Mesenchymal stem cell (in vitro differentiated cells and primary cell): ENCODE measurements around the gene IZUMO3.

Experiments
- DNase-seq: peaks from one replicate; pipeline ENCODE4 v3.0.0-alpha.2; 2013
- H2AFZ ChIP-seq: one replicate; pipeline ENCODE4 v1.6.1; 2013; ENCODE audit warnings: low read depth, mild to moderate bottlenecking, control low read depth, inconsistent platforms, low read length, moderate library complexity
- H2AK5ac ChIP-seq: 2 replicates; pipeline ENCODE4 v1.6.1; 2013; ENCODE audit warnings: low read length, moderate library complexity, mild to moderate bottlenecking, inconsistent platforms; ENCODE audit not compliant: severe bottlenecking
- H2BK120ac ChIP-seq: one replicate; pipeline ENCODE4 v1.6.1; 2013; ENCODE audit warnings: low read depth, mild to moderate bottlenecking, inconsistent platforms, low read length, moderate library complexity
- H2BK12ac ChIP-seq, 2 experiments: one replicate each; pipeline ENCODE4 v1.6.1; 2013; ENCODE audit warnings: inconsistent platforms in 2 of 2, low read length in 2 of 2, mild to moderate bottlenecking in 2 of 2, moderate library complexity in 2 of 2, control low read depth in 1 of 2
- H2BK15ac ChIP-seq: one replicate; pipeline ENCODE4 v1.6.1; 2013; ENCODE audit warnings: mild to moderate bottlenecking, low read depth, inconsistent platforms; ENCODE audit not compliant: poor library complexity, severe bottlenecking
- H2BK5ac ChIP-seq: 2 replicates; pipeline ENCODE4 v1.6.1; 2013; ENCODE audit warnings: low read depth, mild to moderate bottlenecking, low read length, control low read depth, inconsistent platforms; ENCODE audit not compliant: poor library complexity, severe bottlenecking
- H3K14ac ChIP-seq, 2 experiments: one replicate each; pipeline ENCODE4 v1.6.1; 2013; ENCODE audit warnings: inconsistent platforms in 2 of 2, low read length in 2 of 2, control low read depth in 1 of 2, mild to moderate bottlenecking in 1 of 2, moderate library complexity in 1 of 2
- H3K18ac ChIP-seq, 2 experiments: one replicate each; pipeline ENCODE4 v1.6.1; 2013; ENCODE audit warnings: inconsistent platforms in 2 of 2, low read length in 2 of 2, control low read depth in 1 of 2, low read depth in 1 of 2, mild to moderate bottlenecking in 1 of 2
- H3K23ac ChIP-seq, 2 experiments: one replicate each; pipeline ENCODE4 v1.6.1; 2013; ENCODE audit warnings: inconsistent platforms in 2 of 2, low read length in 2 of 2, mild to moderate bottlenecking in 2 of 2, moderate library complexity in 2 of 2, control low read depth in 1 of 2
- H3K27ac ChIP-seq: 2 replicates; pipeline ENCODE4 v1.5.1; 2013; ENCODE audit warnings: mild to moderate bottlenecking, moderate library complexity, low read length, control low read depth, inconsistent platforms; ENCODE audit not compliant: poor library complexity, severe bottlenecking
- H3K27me3 ChIP-seq, 2 experiments: 2 replicates each; pipeline versions ENCODE4 v1.6.1 to v1.7.0; 2013; ENCODE audit warnings: low read length in 2 of 2, mild to moderate bottlenecking in 2 of 2, moderate library complexity in 2 of 2, control low read depth in 1 of 2, inconsistent platforms in 1 of 2; ENCODE audit not compliant: control insufficient read depth in 1 of 2, insufficient read depth in 1 of 2
- H3K36me3 ChIP-seq, 2 experiments: 2 replicates each; pipeline versions ENCODE4 v1.6.1 to v1.7.0; 2013; ENCODE audit warnings: low read length in 2 of 2, control low read depth in 1 of 2, inconsistent platforms in 1 of 2, low read depth in 1 of 2, mild to moderate bottlenecking in 1 of 2; ENCODE audit not compliant: insufficient read depth in 2 of 2, control insufficient read depth in 1 of 2
- H3K4ac ChIP-seq, 2 experiments: one replicate each; pipeline ENCODE4 v1.6.1; 2013; ENCODE audit warnings: inconsistent platforms in 2 of 2, low read length in 2 of 2, mild to moderate bottlenecking in 2 of 2, moderate library complexity in 2 of 2, control low read depth in 1 of 2, low read depth in 1 of 2
- H3K4me1 ChIP-seq: 2 replicates; pipeline ENCODE4 v1.6.1; 2013; ENCODE audit warnings: low read depth, low read length, control low read depth; ENCODE audit not compliant: control insufficient read depth, insufficient read depth
- H3K4me2 ChIP-seq: 2 replicates; pipeline ENCODE4 v1.6.1; 2013; ENCODE audit warnings: low read length, mild to moderate bottlenecking, inconsistent platforms; ENCODE audit not compliant: poor library complexity, severe bottlenecking
- H3K4me3 ChIP-seq, 2 experiments: 2 replicates each; pipeline versions ENCODE4 v1.5.1 to v1.7.0; 2013; ENCODE audit warnings: low read length in 2 of 2, mild to moderate bottlenecking in 2 of 2, control low read depth in 1 of 2, low read depth in 1 of 2; ENCODE audit not compliant: insufficient read depth in 1 of 2
- H3K79me1 ChIP-seq: replicated peaks from 2 replicates; pipeline ENCODE4 v1.6.1; 2013; ENCODE audit warnings: mild to moderate bottlenecking, control low read depth, low read length, inconsistent platforms; ENCODE audit not compliant: poor library complexity, severe bottlenecking
- H3K9ac ChIP-seq: 2 replicates; pipeline ENCODE4 v1.7.0; 2013; ENCODE audit warnings: mild to moderate bottlenecking, low read length, moderate library complexity
- H3K9me3 ChIP-seq: 2 replicates; pipeline ENCODE4 v1.7.0; 2013; ENCODE audit warnings: mild to moderate bottlenecking, low read length; ENCODE audit not compliant: control insufficient read depth
- H4K8ac ChIP-seq: one replicate; pipeline ENCODE4 v1.6.1; 2013; ENCODE audit warnings: inconsistent platforms, mild to moderate bottlenecking, low read length, moderate library complexity
- H4K91ac ChIP-seq: one replicate; pipeline ENCODE4 v1.6.1; 2013; ENCODE audit warnings: mild to moderate bottlenecking, low read length, inconsistent platforms
- WGBS: methylation state at CpG from one replicate; pipeline ENCODE4 v1.1.7; 2013; ENCODE audit warnings: mixed read lengths; 5-methylcytosine and 5-hydroxymethylcytosine counted together

Gene IZUMO3

DNA sequence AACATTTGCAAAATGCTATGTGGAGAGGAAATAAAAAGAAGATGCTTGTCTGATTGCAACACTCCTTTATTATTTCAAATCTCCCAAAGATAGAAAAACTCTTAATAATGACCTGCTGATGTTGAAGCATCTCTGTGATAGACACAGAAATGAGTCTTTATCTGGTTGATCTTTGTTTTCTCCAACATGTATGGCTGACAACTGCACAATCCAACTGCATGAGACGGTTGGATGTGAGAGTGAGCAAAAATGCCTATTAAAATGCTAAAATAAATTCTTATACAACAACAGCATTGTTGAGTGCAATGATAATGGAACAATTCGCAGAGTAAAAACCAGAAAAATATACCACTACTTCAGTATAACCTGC is 7.5 kb upstream of the IZUMO3 start:
- Histone ChIP-seq H3K9me3 (no peaks in the 10 kb centered on the region), H2BK15ac (no peak overlapping the region), H3K4ac (no peak overlapping the region), H2BK5ac (no peak overlapping the region), H3K36me3 (no peaks in the 10 kb centered on the region), H3K79me1 (no peaks in the 10 kb centered on the region), H3K9ac (no peak overlapping the region), H3K14ac (no peak overlapping the region), H2BK12ac (no peak overlapping the region), H3K23ac (no peak overlapping the region), H3K4me1 (no peaks in the 10 kb centered on the region), H2AK5ac (no peak overlapping the region), H3K27me3 (no peaks in the 10 kb centered on the region), H4K8ac (no peak overlapping the region), H2AFZ (no peak overlapping the region), H3K4me3 (no peak overlapping the region), H4K91ac (no peak overlapping the region), H3K4me2 (no peak overlapping the region), H3K18ac (no peak overlapping the region), H3K27ac (no peak overlapping the region), H2BK120ac (no peak overlapping the region)
- DNase-seq = no peak
- WGBS = no CpG with 5 or more reads among the region's 2 CpGs

DNA sequence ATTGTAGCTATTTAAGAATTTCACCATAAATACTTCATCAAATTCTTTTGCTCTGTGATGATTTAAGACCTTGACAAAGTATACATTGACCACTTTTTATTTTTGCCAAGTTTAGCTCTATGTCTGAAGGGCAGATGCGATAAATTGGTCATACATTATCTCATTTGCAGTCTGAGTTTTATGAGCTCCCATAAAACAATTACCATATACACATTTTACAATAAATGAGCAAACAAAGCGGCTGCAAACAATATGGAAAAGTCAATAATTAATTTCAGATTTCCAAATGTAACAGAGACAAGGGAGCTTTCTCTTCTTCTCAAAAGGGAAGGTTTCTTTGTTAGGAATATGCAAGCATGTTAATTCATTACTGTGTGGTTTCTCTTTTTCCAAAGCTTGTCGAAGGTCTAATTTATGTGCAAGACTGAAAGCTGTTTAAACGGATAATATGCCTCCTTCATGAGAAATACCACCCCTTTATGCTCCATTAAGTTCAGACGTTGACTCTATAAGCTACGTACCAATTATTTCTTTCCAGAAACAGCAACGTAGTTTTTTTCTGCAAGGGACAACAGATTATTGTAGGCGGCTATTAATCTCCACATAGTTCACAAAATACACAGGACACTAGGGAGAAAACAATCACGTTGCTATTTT is 7.0 kb upstream of the IZUMO3 start:
- Histone ChIP-seq H3K23ac (no peak overlapping the region), H3K14ac (no peak overlapping the region), H3K9ac (no peak overlapping the region), H2BK120ac (no peak overlapping the region), H3K4me2 (no peak overlapping the region), H3K9me3 (no peaks in the 10 kb centered on the region), H3K4ac (no peak overlapping the region), H3K18ac (no peak overlapping the region), H3K4me1 (no peaks in the 10 kb centered on the region), H2BK15ac (no peak overlapping the region), H3K79me1 (no peaks in the 10 kb centered on the region), H2BK5ac (no peak overlapping the region), H2BK12ac (no peak overlapping the region), H3K4me3 (no peak overlapping the region), H2AK5ac (no peak overlapping the region), H4K91ac (no peak overlapping the region), H4K8ac (no peak overlapping the region), H3K27me3 (no peaks in the 10 kb centered on the region), H2AFZ (no peak overlapping the region), H3K36me3 (no peaks in the 10 kb centered on the region), H3K27ac (no peak overlapping the region)
- WGBS = 71% methylated on average over 6 of the region's 9 CpGs
- no peak for DNase-seq

DNA sequence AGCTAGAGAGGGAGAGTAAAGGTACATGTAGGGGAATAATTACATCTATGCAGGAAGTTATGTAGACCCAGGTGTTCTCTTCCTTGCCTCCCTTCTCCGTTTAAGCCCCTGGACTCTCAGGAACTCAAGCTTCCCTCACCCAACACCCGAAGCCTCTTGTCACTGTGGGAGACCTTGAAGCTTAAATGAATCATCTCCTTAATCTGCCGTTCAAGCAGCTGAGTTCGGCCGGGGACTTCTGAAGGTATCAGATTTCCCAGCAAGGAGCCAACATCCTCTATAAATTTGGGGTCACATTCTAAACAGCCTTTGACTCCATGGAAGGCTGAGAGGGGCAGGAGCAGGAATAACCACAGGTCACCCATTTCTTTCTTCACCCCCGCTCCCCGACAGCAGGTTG is 412 bp downstream of the IZUMO3 start:
- Histone ChIP-seq H3K27me3 (no peaks in the 10 kb centered on the region), H3K4me1 (no peaks in the 10 kb centered on the region), H3K79me1 (no peaks in the 10 kb centered on the region), H3K9me3 (peaks cover 5% of the 10 kb centered on the region), H3K9ac (no peak overlapping the region), H3K14ac (no peak overlapping the region), H3K4ac (no peak overlapping the region), H2BK15ac (no peak overlapping the region), H3K4me3 (no peak overlapping the region), H3K27ac (no peak overlapping the region), H4K8ac (no peak overlapping the region), H2AFZ (no peak overlapping the region), H2BK12ac (no peak overlapping the region), H4K91ac (no peak overlapping the region), H3K36me3 (no peaks in the 10 kb centered on the region), H3K18ac (no peak overlapping the region), H3K23ac (no peak overlapping the region), H2AK5ac (no peak overlapping the region), H2BK5ac (no peak overlapping the region), H2BK120ac (no peak overlapping the region), H3K4me2 (no peak overlapping the region)
- DNase-seq = no peak
- 62% methylated on average over 7 of the region's 7 CpGs for WGBS

DNA sequence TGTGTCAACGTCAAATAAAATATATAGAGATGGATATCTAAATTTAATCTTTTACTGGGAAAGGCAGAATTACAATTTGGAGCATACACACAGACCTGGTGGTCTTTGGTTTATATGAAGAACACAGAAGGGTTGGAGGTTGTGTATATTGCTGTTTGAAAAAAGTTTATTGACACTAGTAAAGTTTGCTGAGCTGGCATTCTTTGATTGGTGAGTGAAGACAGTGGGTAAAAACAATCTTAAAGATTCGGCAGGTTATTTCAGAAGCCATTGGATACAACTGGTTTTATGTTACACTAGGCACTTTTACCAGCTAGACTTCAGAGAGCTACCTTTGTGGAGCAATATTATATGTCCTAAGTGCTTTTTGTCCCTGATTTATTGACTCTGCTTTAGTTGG is 27.2 kb downstream of the IZUMO3 start:
- Histone ChIP-seq H3K4me1 (no peaks in the 10 kb centered on the region), H4K8ac (no peak overlapping the region), H3K27ac (no peak overlapping the region), H3K79me1 (no peaks in the 10 kb centered on the region), H3K4ac (no peak overlapping the region), H2BK12ac (no peak overlapping the region), H2BK120ac (no peak overlapping the region), H2BK15ac (no peak overlapping the region), H3K9ac (no peak overlapping the region), H2AFZ (no peak overlapping the region), H3K14ac (no peak overlapping the region), H3K4me2 (no peak overlapping the region), H3K18ac (no peak overlapping the region), H2BK5ac (no peak overlapping the region), H2AK5ac (no peak overlapping the region), H3K4me3 (no peak overlapping the region), H3K36me3 (no peaks in the 10 kb centered on the region), H3K9me3 (no peaks in the 10 kb centered on the region), H3K23ac (no peak overlapping the region), H4K91ac (no peak overlapping the region), H3K27me3 (no peaks in the 10 kb centered on the region)
- 83% methylated on average over 1 of the region's 2 CpGs for WGBS
- DNase-seq = no peak
